Neural progenitor cell (in vitro differentiated cells): Measurements from ENCODE around the gene BMAL2.

Source experiments
- CTCF ChIP-seq: fragments of 200-600 bp; sonication (generic); IDR thresholded peaks from 2 replicates; pipeline ENCODE4 v1.5.1; 2017; ENCODE audit warnings: antibody characterized with exemption, mild to moderate bottlenecking
- EZH2 ChIP-seq: fragments of 200-600 bp; sonication (generic); IDR thresholded peaks from 2 replicates; pipeline ENCODE4 v1.6.1; 2017; ENCODE audit warnings: antibody characterized with exemption, mild to moderate bottlenecking, moderate library complexity

GRCh38 chr12:27299102-27299501, 33.5 kb upstream of the BMAL2 start:
- TF ChIP-seq CTCF (no peak), EZH2 (no peak)
